Pancreas (tissue), 10 donors: ENCODE results near the gene GULP1. TPM values are rescaled to one million over a fixed set of nuclear protein-coding genes. Genes with fewer than 3 reads are reported as not detected.

Experiments used
- ATAC-seq, 4 donors: fragments of 200-7000 bp; cut with Tn5 transposase; one replicate each; pipeline versions ENCODE4 v1.8.0 to v1.9.1; 2020; ENCODE audit warnings: mild to moderate bottlenecking in 4 of 4, moderate library complexity in 4 of 4
- DNase-seq, 6 donors: peaks; one replicate each; pipeline ENCODE4 v3.0.0-alpha.2; 2020
- FAIRE-seq: peaks from 2 replicates; lab custom pipeline; 2012; peaks lifted over from hg19 to GRCh38; lab: Jason Lieb, UNC
- H3K27ac ChIP-seq, 4 donors: fragments of 200-600 bp; sonication (generic); 1 replicate in 3 of 4; 2 replicates in 1 of 4; pipeline versions ENCODE4 v1.5.0 to v1.8.0; 2020
- H3K27me3 ChIP-seq, 4 donors: fragments of 200-600 bp; one replicate each; pipeline ENCODE4 v1.8.0; 2021
- H3K36me3 ChIP-seq, 3 donors: fragments of 200-600 bp; sonication (generic) in 1 of 3; one replicate each; pipeline versions ENCODE4 v1.5.0 to v1.8.0; 2020 to 2021
- H3K4me1 ChIP-seq, 3 donors: fragments of 200-600 bp; one replicate each; pipeline ENCODE4 v1.8.0; 2021
- H3K4me3 ChIP-seq, 4 donors: fragments of 200-600 bp; sonication (generic) in 2 of 4; one replicate each; pipeline versions ENCODE4 v1.5.0 to v1.8.0; 2020 to 2021
- H3K9me3 ChIP-seq, 4 donors: fragments of 200-600 bp; one replicate each; pipeline ENCODE4 v1.8.0; 2021
- CTCF ChIP-seq, 4 donors: fragments of 200-600 bp; sonication (generic) in 3 of 4; IDR thresholded peaks; one replicate each; pipeline versions ENCODE4 v1.5.0 to v1.8.0; 2021; ENCODE audit warnings: antibody characterized with exemption in 4 of 4
- WGBS, 2 donors: extraction: QIAGEN DNeasy Blood & Tissue Kit; methylation state at CpG; one replicate each; pipeline ENCODE4 v1.1.7; 2013; 5-methylcytosine and 5-hydroxymethylcytosine counted together
- intact Hi-C, 3 donors: fragments of 100-400 bp; cut with DNase I; formaldehyde crosslinking; loops; one replicate each; pipeline versions ENCODE4 v1.11.1 to v1.14.2; 2022
- polyA plus RNA-seq, 2 donors: library from polyadenylated mRNA; stranded (reverse); fragments of 200-250 nt; gene quantifications; one replicate each; pipeline ENCODE4 v1.2.3, GENCODE V29; 2013
- total RNA-seq, 6 donors: library from RNA; stranded (reverse); fragmentation: NEBNext Ultra II Directional in 4 of 6; extraction: Animal tissue kit (Norgen Biotek cat#: 25700) in 4 of 6; gene quantifications; one replicate each; pipeline versions ENCODE4 v1.2.1 to v1.2.4, GENCODE V29; 2021 to 2023
- donor health status: healthy with polysubstance abuse.
- donor health status: DM: no; HTN: no; CAD: no; lungs with moderate emphysema.
- donor health status: DM: no; HTN: no; CAD: no.
- donor health status: control.
- donor health status: control.
- donor health status: Bipolar disorder and iron deficiency.
- donor health status: DM: yes; HTN: yes; CAD: no.
- donor health status: DM: no; HTN: no; CAD: no.
- donor health status: DM: no; HTN: no; CAD: no.
- donor health status: DM: yes; HTN: yes; CAD: no.

Gene GULP1
- total and polyA plus RNA-seq, 8 donors: 5.4 to 35.7 (median 17.5) TPM

- Histone ChIP-seq H3K4me1 (no peaks in the 10 kb centered on the region), H3K27ac (no peak overlapping the region), H3K4me3 (no peak overlapping the region), H3K36me3 (no peaks in the 10 kb centered on the region), H3K27me3 (no peaks in the 10 kb centered on the region), H3K9me3 (no peaks in the 10 kb centered on the region)
- no peak for TF ChIP-seq CTCF (IDR thresholded peaks at IDR 0.05)
- FAIRE-seq (no peak), DNase-seq (no peak), ATAC-seq (no peak)
- WGBS, 2 donors: 94 to 95% methylated on average over 1 of the region's 1 CpG
- intact Hi-C loops: no loop called here
Observed at GRCh38 chr2:188497726-188498125, 206.1 kb downstream of the GULP1 start.

GRCh38 chr2:188503975-188504374 is 212.3 kb downstream of the GULP1 start:
- no peak overlapping the region for H3K27ac ChIP-seq
- ATAC-seq (no peak), DNase-seq (no peak), FAIRE-seq (no peak)
- no peak overlapping the region for H3K4me3 ChIP-seq
- H3K27me3 ChIP-seq: no peaks in the 10 kb centered on the region
- H3K4me1 ChIP-seq: peaks cover 0 to 9% (median 4%) of the 10 kb centered on the region in 3 donors
- no peak for TF ChIP-seq CTCF (IDR thresholded peaks at IDR 0.05)
- no peaks in the 10 kb centered on the region for H3K9me3 ChIP-seq
- intact Hi-C loops: loop anchor here in 1 of 3 donors (10.0 kb wide), 1 partner anchor 909 kb away; no protein-coding TSS in a partner anchor
- H3K36me3 ChIP-seq: no peaks in the 10 kb centered on the region
- 83 to 88% methylated on average over 1 of the region's 1 CpG for WGBS, 2 donors

GRCh38 chr2:188506843-188507242 is 215.2 kb downstream of the GULP1 start:
- Histone ChIP-seq H3K9me3 (no peaks in the 10 kb centered on the region), H3K36me3 (no peaks in the 10 kb centered on the region), H3K4me3 (no peak overlapping the region), H3K4me1 (peaks cover 0 to 15% (median 11%) of the 10 kb centered on the region in 3 donors), H3K27ac (no peak overlapping the region), H3K27me3 (no peaks in the 10 kb centered on the region)
- 100% methylated on average over 1 of the region's 1 CpG for WGBS, 2 donors
- intact Hi-C loops: loop anchor here in 1 of 3 donors (10.0 kb wide), 1 partner anchor 912 kb away; no protein-coding TSS in a partner anchor
- TF ChIP-seq CTCF (IDR thresholded peaks at IDR 0.05): no peak
- DNase-seq (no peak), ATAC-seq (no peak), FAIRE-seq (no peak)

GRCh38 chr2:188511346-188511745 is 219.7 kb downstream of the GULP1 start:
- no peak for DNase-seq
- no peak overlapping the region for H3K4me3 ChIP-seq
- H3K9me3 ChIP-seq: no peaks in the 10 kb centered on the region
- no peak overlapping the region for H3K27ac ChIP-seq
- ATAC-seq: no peak
- H3K36me3 ChIP-seq: no peaks in the 10 kb centered on the region
- no peaks in the 10 kb centered on the region for H3K27me3 ChIP-seq
- no peak for FAIRE-seq
- intact Hi-C loops: loop anchor here in 1 of 3 donors (10.0 kb wide), 1 partner anchor 927 kb away; no protein-coding TSS in a partner anchor
- WGBS, 2 donors: 49 to 61% methylated on average over 2 of the region's 2 CpGs
- peaks cover 0 to 21% (median 21%) of the 10 kb centered on the region in 3 donors for H3K4me1 ChIP-seq
- no peak for TF ChIP-seq CTCF (IDR thresholded peaks at IDR 0.05)

GRCh38 chr2:188512456-188512855 is 220.8 kb downstream of the GULP1 start:
- H3K4me1 ChIP-seq: peaks cover 0 to 21% (median 21%) of the 10 kb centered on the region in 3 donors
- H3K9me3 ChIP-seq: no peaks in the 10 kb centered on the region
- peak in 3 of 4 donors; percentile 15 to 24 (median 22) for TF ChIP-seq CTCF (IDR thresholded peaks at IDR 0.05)
- H3K36me3 ChIP-seq: no peaks in the 10 kb centered on the region
- no peak overlapping the region for H3K27ac ChIP-seq
- no peak overlapping the region for H3K4me3 ChIP-seq
- peak; percentile 97 for FAIRE-seq
- intact Hi-C loops: loop anchor here in 1 of 3 donors (10.0 kb wide), 1 partner anchor 928 kb away; no protein-coding TSS in a partner anchor
- ATAC-seq: peak; percentile 65 to 87 (median 84)
- 1 to 3% methylated on average over 2 of the region's 2 CpGs for WGBS, 2 donors
- no peak for DNase-seq
- H3K27me3 ChIP-seq: no peaks in the 10 kb centered on the region
